Left colon (tissue), 2 donors: ENCODE data around the gene KCNG4. TPM values are rescaled to one million over a fixed set of nuclear protein-coding genes. Genes with fewer than 3 reads are reported as not detected.
"Not testable (repeated sequence)": the region's sequence is repeated elsewhere in the genome, so short reads cannot be mapped to it uniquely, and the experiment has no call there.

Experiments used
- ATAC-seq: fragments of 200-7000 bp; cut with Tn5 transposase; one replicate; pipeline ENCODE4 v1.9.1; 2020; ENCODE audit warnings: mild to moderate bottlenecking, moderate library complexity
- DNase-seq, 2 donors: peaks; one replicate each; pipeline ENCODE4 v3.0.0-alpha.2; 2020
- intact Hi-C, 2 donors: fragments of 100-400 bp; cut with DNase I in 1 of 2; cut with micrococcal nuclease in 1 of 2; formaldehyde crosslinking; loops; one replicate each; pipeline versions ENCODE4 v1.11.2 to v1.14.0; 2022; cut with DNase I, micrococcal nuclease
- total RNA-seq, 2 donors: library from RNA; stranded (reverse); fragmentation: NEBNext Ultra II Directional; extraction: Animal tissue kit (Norgen Biotek cat#: 25700); gene quantifications; one replicate each; pipeline ENCODE4 v1.2.1, GENCODE V29; 2021
- donor health status: DM: no; HTN: no; CAD: no.
- donor health status: DM: yes; HTN: yes; CAD: no.

KCNG4 gene
- total RNA-seq, 2 donors from 2014 or later = not detected

- ATAC-seq = no peak
- DNase-seq = no peak
- intact Hi-C loops = no loop called here
Observed at GRCh38 chr16:84218176-84218823, 21.5 kb downstream of the KCNG4 start.

GRCh38 chr16:84216144-84216543 is 23.7 kb downstream of the KCNG4 start:
- intact Hi-C loops, ATAC-seq, DNase-seq: not testable (repeated sequence)

GRCh38 chr16:84215531-84215930 is 24.3 kb downstream of the KCNG4 start:
- intact Hi-C loops = no loop called here
- no peak for DNase-seq
- ATAC-seq = no peak

- ATAC-seq = no peak
- no peak for DNase-seq
Observed at GRCh38 chr16:84214451-84215066, 25.3 kb downstream of the KCNG4 start.

GRCh38 chr16:84212631-84213030 is 27.2 kb downstream of the KCNG4 start:
- ATAC-seq = no peak
- no peak for DNase-seq
- intact Hi-C loops = no loop called here

More at GRCh38 chr16:84214451-84215066, 25.3 kb downstream of the KCNG4 start:
- intact Hi-C loops = no loop called here

GRCh38 chr16:84212154-84212553 is 27.7 kb downstream of the KCNG4 start:
- no peak for DNase-seq
- intact Hi-C loops = no loop called here
- ATAC-seq = no peak

- ATAC-seq (no peak), DNase-seq (no peak)
- intact Hi-C loops = no loop called here
Observed at GRCh38 chr16:84209989-84210388, 29.8 kb downstream of the KCNG4 start.

GRCh38 chr16:84207879-84208278 is 31.9 kb downstream of the KCNG4 start:
- DNase-seq (no peak), ATAC-seq (no peak)
- intact Hi-C loops = no loop called here

GRCh38 chr16:84207251-84207650 is 32.6 kb downstream of the KCNG4 start:
- no peak for ATAC-seq
- intact Hi-C loops = no loop called here

GRCh38 chr16:84205976-84206691 is 33.7 kb downstream of the KCNG4 start:
- intact Hi-C loops = no loop called here
- DNase-seq = no peak
- no peak for ATAC-seq

More at GRCh38 chr16:84207251-84207650, 32.6 kb downstream of the KCNG4 start:
- no peak for DNase-seq

GRCh38 chr16:84205123-84205522 is 34.7 kb downstream of the KCNG4 start:
- intact Hi-C loops, DNase-seq, ATAC-seq: not testable (repeated sequence)

- intact Hi-C loops, DNase-seq, ATAC-seq: not testable (repeated sequence)
Observed at GRCh38 chr16:84204551-84204950, 35.3 kb downstream of the KCNG4 start.

- ATAC-seq (no peak), DNase-seq (no peak)
- intact Hi-C loops = no loop called here
Observed at GRCh38 chr16:84199861-84200260, 40.0 kb downstream of the KCNG4 start.

GRCh38 chr16:84199097-84199496 is 40.7 kb downstream of the KCNG4 start:
- intact Hi-C loops = no loop called here
- ATAC-seq (no peak), DNase-seq (no peak)

GRCh38 chr16:84198401-84198800 is 41.4 kb downstream of the KCNG4 start:
- no peak for ATAC-seq
- intact Hi-C loops = no loop called here

GRCh38 chr16:84197466-84198128 is 42.2 kb downstream of the KCNG4 start:
- DNase-seq = no peak
- no peak for ATAC-seq
- intact Hi-C loops = no loop called here

More at GRCh38 chr16:84198401-84198800, 41.4 kb downstream of the KCNG4 start:
- DNase-seq = no peak

- intact Hi-C loops = no loop called here
- DNase-seq (no peak), ATAC-seq (no peak)
Observed at GRCh38 chr16:84196727-84197394, 43.0 kb downstream of the KCNG4 start.

- DNase-seq = no peak
- intact Hi-C loops = no loop called here
- ATAC-seq = no peak
Observed at GRCh38 chr16:84196101-84196500, 43.7 kb downstream of the KCNG4 start.
